Neural progenitor cell (in vitro differentiated cells): ENCODE data around the gene NUTM2G. TPM values are rescaled to one million over a fixed set of nuclear protein-coding genes. Genes with fewer than 3 reads are reported as not detected.
A peak's percentile ranks its signal among the peaks of the same experiment; 100 is the strongest.
"Not testable (repeated sequence)": the region's sequence is repeated elsewhere in the genome, so short reads cannot be mapped to it uniquely, and the experiment has no call there.

Experiments
- DNase-seq: peaks from one replicate; pipeline ENCODE4 v3.0.0-alpha.2; 2016; ENCODE audit warnings: low spot score
- H2AFZ ChIP-seq: fragments of 200-600 bp; sonication (generic); replicated peaks from 2 replicates; pipeline ENCODE4 v1.6.1; 2016; ENCODE audit warnings: antibody characterized with exemption
- H3F3A ChIP-seq: fragments of 200-600 bp; sonication (generic); 2 replicates; pipeline ENCODE4 v1.6.1; 2016; ENCODE audit warnings: antibody characterized with exemption, low read depth
- H3K27ac ChIP-seq: fragments of 200-600 bp; sonication (generic); 2 replicates; pipeline ENCODE4 v1.5.1; 2016; ENCODE audit warnings: mild to moderate bottlenecking
- H3K27me3 ChIP-seq: fragments of 200-600 bp; sonication (generic); 2 replicates; pipeline ENCODE4 v1.6.1; 2016; ENCODE audit warnings: mild to moderate bottlenecking, moderate library complexity
- H3K36me3 ChIP-seq: fragments of 200-600 bp; sonication (generic); 2 replicates; pipeline ENCODE4 v1.5.1; 2016
- H3K4me1 ChIP-seq: fragments of 200-600 bp; sonication (generic); 2 replicates; pipeline ENCODE4 v1.6.1; 2016; ENCODE audit warnings: mixed run types
- H3K4me2 ChIP-seq: fragments of 200-600 bp; sonication (generic); 2 replicates; pipeline ENCODE4 v1.6.1; 2016
- H3K4me3 ChIP-seq: fragments of 200-600 bp; sonication (generic); 2 replicates; pipeline ENCODE4 v1.5.1; 2016
- H3K79me2 ChIP-seq: fragments of 200-600 bp; sonication (generic); 2 replicates; pipeline ENCODE4 v1.6.1; 2016; ENCODE audit warnings: low read depth
- H3K9ac ChIP-seq: fragments of 200-600 bp; sonication (generic); 2 replicates; pipeline ENCODE4 v1.6.1; 2016
- H3K9me3 ChIP-seq: fragments of 200-600 bp; sonication (generic); 2 replicates; pipeline ENCODE4 v1.5.1; 2016; ENCODE audit warnings: low read depth
- H4K20me1 ChIP-seq: fragments of 200-600 bp; sonication (generic); 2 replicates; pipeline ENCODE4 v1.6.1; 2016; ENCODE audit warnings: low read depth
- H3K27ac Mint-ChIP-seq: 3 replicates; pipeline ENCODE4 v1.8.0; 2021; ENCODE audit warnings: mixed read lengths
- H3K27me3 Mint-ChIP-seq: 2 replicates; pipeline ENCODE4 v1.8.0; 2022; ENCODE audit warnings: low read depth, mild to moderate bottlenecking, inconsistent platforms, moderate library complexity, mixed read lengths; ENCODE audit not compliant: insufficient read depth
- H3K36me3 Mint-ChIP-seq: 3 replicates; pipeline ENCODE4 v1.8.0; 2021; ENCODE audit warnings: mixed read lengths
- H3K4me1 Mint-ChIP-seq: 3 replicates; pipeline ENCODE4 v1.8.0; 2021; ENCODE audit warnings: mixed read lengths
- H3K4me3 Mint-ChIP-seq: 3 replicates; pipeline ENCODE4 v1.8.0; 2021; ENCODE audit warnings: mild to moderate bottlenecking, moderate library complexity, mixed read lengths
- H3K9me3 Mint-ChIP-seq: 3 replicates; pipeline ENCODE4 v1.8.0; 2020; ENCODE audit warnings: mixed read lengths
- total RNA-seq: library from RNA; depleted of rRNA; stranded (reverse); fragments of >200 nt; gene quantifications from 2 replicates; pipeline ENCODE4 v1.2.3, GENCODE V29; 2015; ENCODE audit warnings: low replicate concordance

NUTM2G gene
- total RNA-seq, 1 donor from 2014 or later, result not detected

- H3K4me3 Mint-ChIP-seq, H3K27me3 Mint-ChIP-seq, H3K4me3 ChIP-seq, H3K27ac ChIP-seq, DNase-seq, H3K79me2 ChIP-seq, H4K20me1 ChIP-seq, H3F3A ChIP-seq, H3K9ac ChIP-seq, H3K36me3 ChIP-seq, H3K27me3 ChIP-seq, H3K4me1 Mint-ChIP-seq, H3K27ac Mint-ChIP-seq, H3K9me3 ChIP-seq, H3K36me3 Mint-ChIP-seq, H3K4me2 ChIP-seq, H3K4me1 ChIP-seq, H3K9me3 Mint-ChIP-seq, H2AFZ ChIP-seq: not testable (repeated sequence)
Measured at GRCh38 chr9:96916531-96916930, 12.1 kb upstream of the NUTM2G start.

DNA sequence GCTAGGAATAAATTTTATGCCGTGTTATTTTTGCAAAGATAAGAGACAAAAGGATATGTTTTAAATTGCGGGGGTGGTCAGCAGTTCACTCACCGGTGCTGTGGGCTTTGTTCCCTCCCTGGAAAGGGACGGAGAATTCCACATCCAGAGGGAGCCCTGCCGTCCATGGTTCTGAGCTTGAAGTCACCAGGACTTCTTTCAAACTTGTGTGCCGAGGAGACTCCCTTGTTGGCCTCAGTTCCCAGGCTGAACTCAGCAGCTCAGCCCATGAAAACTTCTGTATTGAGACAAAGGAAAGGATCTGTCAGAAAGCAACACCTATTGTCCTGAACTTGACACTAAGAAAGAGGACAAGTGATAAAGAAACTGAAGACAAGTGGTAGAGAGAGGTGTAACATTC is 10.1 kb upstream of the NUTM2G start:
- not testable (repeated sequence) for H3K4me1 Mint-ChIP-seq, H4K20me1 ChIP-seq, H3K36me3 Mint-ChIP-seq, DNase-seq, H3K9ac ChIP-seq, H3K79me2 ChIP-seq, H3K9me3 ChIP-seq, H2AFZ ChIP-seq, H3K4me2 ChIP-seq, H3K27me3 Mint-ChIP-seq, H3K36me3 ChIP-seq, H3K4me3 Mint-ChIP-seq, H3K4me1 ChIP-seq, H3K27me3 ChIP-seq, H3K4me3 ChIP-seq, H3K9me3 Mint-ChIP-seq, H3K27ac ChIP-seq, H3F3A ChIP-seq
- H3K27ac Mint-ChIP-seq, result peak overlapping the region; percentile 72

DNA sequence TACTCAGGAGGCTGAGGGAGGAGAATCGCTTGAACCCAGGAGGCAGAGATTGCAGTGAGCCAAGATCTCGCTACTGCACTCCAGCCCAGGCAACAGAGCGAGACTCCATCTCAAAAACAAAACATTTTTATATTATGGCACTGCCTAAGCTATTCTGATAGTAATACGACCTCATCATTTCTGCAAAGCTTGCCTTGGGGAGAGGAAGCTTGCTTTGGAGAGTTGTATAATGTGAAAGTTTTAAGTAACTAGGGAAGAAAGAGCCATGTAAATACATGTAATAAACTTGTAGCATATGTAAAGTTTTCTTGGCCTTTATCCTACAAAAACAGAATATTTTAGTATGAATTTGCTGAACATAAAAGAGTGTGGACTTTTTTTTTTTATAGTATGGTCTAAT is 7.8 kb upstream of the NUTM2G start:
- H3K36me3 Mint-ChIP-seq, H3K9ac ChIP-seq, H3K4me3 ChIP-seq, H2AFZ ChIP-seq, H4K20me1 ChIP-seq, H3K4me2 ChIP-seq, H3K27me3 Mint-ChIP-seq, H3K9me3 ChIP-seq, DNase-seq, H3K4me1 Mint-ChIP-seq, H3K4me3 Mint-ChIP-seq, H3K36me3 ChIP-seq, H3F3A ChIP-seq, H3K27me3 ChIP-seq, H3K27ac Mint-ChIP-seq, H3K4me1 ChIP-seq, H3K9me3 Mint-ChIP-seq, H3K27ac ChIP-seq, H3K79me2 ChIP-seq: not testable (repeated sequence)

DNA sequence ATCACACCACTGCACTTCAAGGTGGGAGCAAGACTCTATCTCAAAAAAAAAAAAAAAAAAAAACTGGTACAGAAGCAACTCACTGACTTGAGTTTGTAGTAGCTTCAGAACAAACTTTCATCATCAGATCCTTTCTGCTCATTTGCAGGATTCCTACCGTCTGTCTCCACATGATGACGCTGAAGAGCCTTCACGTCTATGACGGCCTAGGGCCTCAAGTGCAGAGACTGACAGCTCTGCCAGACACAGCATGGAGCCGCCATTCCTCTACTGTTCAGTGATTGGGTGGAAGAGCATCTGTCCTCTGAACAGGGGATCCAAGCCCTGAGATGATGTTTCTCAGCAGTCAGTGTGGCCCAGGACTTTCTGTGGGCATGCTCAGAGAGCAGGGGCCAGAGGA is 3.1 kb upstream of the NUTM2G start:
- H3K9ac ChIP-seq, H3K4me1 Mint-ChIP-seq: not testable (repeated sequence)
- peak; percentile 15 for DNase-seq

DNA sequence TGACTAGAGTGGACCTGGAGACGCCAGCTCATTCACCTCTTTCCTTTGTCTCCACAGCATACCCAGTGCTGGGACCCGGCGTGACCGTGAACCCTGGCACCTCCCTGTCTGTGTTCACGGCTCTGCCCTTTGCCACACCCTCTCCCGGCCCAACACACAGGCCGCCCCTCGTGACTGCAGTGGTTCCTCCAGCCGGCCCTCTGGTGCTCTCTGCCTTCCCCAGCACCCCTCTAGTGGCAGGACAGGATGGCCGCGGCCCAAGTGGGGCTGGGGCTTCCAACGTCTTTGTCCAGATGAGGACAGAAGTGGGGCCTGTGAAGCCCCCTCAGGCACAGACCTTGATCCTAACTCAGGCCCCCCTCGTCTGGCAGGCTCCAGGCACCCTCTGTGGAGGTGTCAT is 3.0 kb downstream of the NUTM2G start:
- not testable (repeated sequence) for H3K27me3 ChIP-seq, H3K4me1 ChIP-seq, H3K27ac Mint-ChIP-seq, H4K20me1 ChIP-seq, H3K36me3 ChIP-seq, H3K36me3 Mint-ChIP-seq, H3K9ac ChIP-seq, H3F3A ChIP-seq, H3K4me3 Mint-ChIP-seq, H3K9me3 Mint-ChIP-seq, H3K9me3 ChIP-seq, H3K27me3 Mint-ChIP-seq, H3K27ac ChIP-seq, H3K79me2 ChIP-seq, H2AFZ ChIP-seq, H3K4me2 ChIP-seq, H3K4me1 Mint-ChIP-seq, H3K4me3 ChIP-seq
- peak; percentile 2 for DNase-seq

More for the DNA sequence above, 3.1 kb upstream of the NUTM2G start:
- not testable (repeated sequence) for H3K27me3 Mint-ChIP-seq, H3K4me2 ChIP-seq, H2AFZ ChIP-seq, H3K36me3 ChIP-seq, H3K27ac ChIP-seq, H3K4me1 ChIP-seq, H3K79me2 ChIP-seq, H3K27ac Mint-ChIP-seq, H3K36me3 Mint-ChIP-seq, H3K27me3 ChIP-seq, H3K9me3 Mint-ChIP-seq, H3K4me3 Mint-ChIP-seq, H4K20me1 ChIP-seq, H3K9me3 ChIP-seq, H3F3A ChIP-seq, H3K4me3 ChIP-seq

GRCh38 chr9:96934097-96934496 is 5.5 kb downstream of the NUTM2G start:
- not testable (repeated sequence) for H3K79me2 ChIP-seq, H3K4me1 Mint-ChIP-seq, H3K27ac Mint-ChIP-seq, H3K36me3 ChIP-seq, H3K9me3 Mint-ChIP-seq, H3K9ac ChIP-seq, H3K4me3 ChIP-seq, H3K4me2 ChIP-seq, H3K4me1 ChIP-seq, H3F3A ChIP-seq, H3K27ac ChIP-seq, H3K36me3 Mint-ChIP-seq, H2AFZ ChIP-seq, DNase-seq, H3K4me3 Mint-ChIP-seq, H3K27me3 ChIP-seq, H3K9me3 ChIP-seq, H3K27me3 Mint-ChIP-seq, H4K20me1 ChIP-seq

DNA sequence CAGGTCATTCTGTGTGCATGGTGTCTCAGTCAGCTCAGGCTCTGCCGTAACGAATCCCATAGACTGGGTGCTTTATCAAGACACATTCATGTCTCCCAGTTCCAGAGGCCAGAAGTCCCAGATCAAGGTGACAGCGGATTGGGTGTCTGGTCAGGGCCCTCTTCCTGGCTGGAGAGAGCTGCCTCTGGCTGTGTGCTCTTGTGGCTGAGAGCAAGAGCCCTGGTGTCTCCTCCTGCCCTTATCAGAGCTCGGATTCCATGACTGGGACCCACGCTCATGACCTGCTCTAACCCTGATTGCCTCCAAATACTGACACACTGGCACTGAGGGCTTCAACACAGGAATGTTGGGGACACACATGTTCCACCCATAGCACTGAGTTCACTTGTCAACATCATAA is 6.1 kb downstream of the NUTM2G start:
- not testable (repeated sequence) for H3K27me3 ChIP-seq, H2AFZ ChIP-seq, H3K79me2 ChIP-seq, H3K4me1 ChIP-seq, H3K9me3 ChIP-seq, H3K4me3 ChIP-seq, H3K4me2 ChIP-seq, H3K9ac ChIP-seq, H3K4me1 Mint-ChIP-seq, H3K4me3 Mint-ChIP-seq, DNase-seq, H3F3A ChIP-seq, H3K36me3 Mint-ChIP-seq, H3K9me3 Mint-ChIP-seq, H4K20me1 ChIP-seq, H3K27ac ChIP-seq, H3K36me3 ChIP-seq, H3K27me3 Mint-ChIP-seq
- peak overlapping the region; percentile 12 for H3K27ac Mint-ChIP-seq

DNA sequence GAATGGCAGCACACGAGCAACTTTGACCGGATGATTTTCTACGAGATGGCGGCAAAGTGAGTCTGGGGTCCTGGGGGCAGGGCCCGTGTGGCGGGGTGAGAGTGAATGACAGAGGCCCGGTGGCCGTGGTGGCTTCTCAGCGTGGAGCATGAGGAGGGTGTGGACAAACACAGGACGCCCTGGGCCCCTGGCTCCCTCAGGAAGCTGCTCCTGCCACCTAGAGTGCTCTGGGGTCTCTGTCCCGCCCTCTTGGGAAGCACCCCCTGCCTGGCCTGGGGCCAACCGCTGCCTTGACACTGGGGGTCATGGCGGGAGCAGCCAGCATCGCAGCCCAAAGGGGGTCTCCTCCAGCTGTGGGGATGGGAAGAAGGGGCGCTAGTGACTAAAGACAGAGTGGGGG is 6.8 kb downstream of the NUTM2G start:
- not testable (repeated sequence) for H3K4me3 ChIP-seq, H3K79me2 ChIP-seq, H3K27ac Mint-ChIP-seq, H3K9me3 Mint-ChIP-seq, H3K27ac ChIP-seq, H3K36me3 ChIP-seq, H3K4me1 Mint-ChIP-seq, H4K20me1 ChIP-seq, H3K36me3 Mint-ChIP-seq, H3K9me3 ChIP-seq, H2AFZ ChIP-seq, H3K4me3 Mint-ChIP-seq, H3K27me3 ChIP-seq, H3K27me3 Mint-ChIP-seq, H3F3A ChIP-seq, H3K4me2 ChIP-seq, H3K4me1 ChIP-seq, DNase-seq, H3K9ac ChIP-seq

DNA sequence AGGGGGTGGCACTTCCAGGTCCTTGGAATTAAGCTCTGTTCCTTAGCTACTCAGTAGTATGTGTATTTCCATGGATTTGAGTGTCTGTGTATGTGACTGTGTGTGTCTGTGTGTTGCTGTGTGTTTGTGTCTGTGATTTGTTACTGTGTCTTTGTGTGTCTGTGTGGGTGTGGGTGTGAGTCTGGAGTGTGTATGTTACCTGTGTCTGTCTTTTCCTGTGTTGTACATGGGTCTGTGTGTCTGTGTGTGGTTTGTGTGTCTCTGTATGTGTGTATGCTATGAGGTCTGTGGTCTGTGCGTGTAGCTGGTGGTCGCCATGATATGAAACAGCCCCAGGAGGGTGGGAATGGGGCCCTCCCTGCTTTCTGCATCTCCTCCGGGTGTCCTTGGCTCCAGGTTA is 8.8 kb downstream of the NUTM2G start:
- not testable (repeated sequence) for H3K27me3 Mint-ChIP-seq, H3K9ac ChIP-seq, H3K4me3 Mint-ChIP-seq, H3K4me3 ChIP-seq, H3K27me3 ChIP-seq, DNase-seq, H2AFZ ChIP-seq, H3K4me2 ChIP-seq, H3K79me2 ChIP-seq, H3F3A ChIP-seq, H3K9me3 ChIP-seq, H3K4me1 Mint-ChIP-seq, H3K36me3 ChIP-seq, H3K27ac Mint-ChIP-seq, H3K36me3 Mint-ChIP-seq, H4K20me1 ChIP-seq, H3K9me3 Mint-ChIP-seq, H3K27ac ChIP-seq, H3K4me1 ChIP-seq
